Cardiac muscle cell (in vitro differentiated cells and primary cell): Measurements from ENCODE around the gene UNC119B. TPM values are rescaled to one million over a fixed set of nuclear protein-coding genes. Genes with fewer than 3 reads are reported as not detected.

Experiments
- DNase-seq, 2 donors: peaks; one replicate each; pipeline versions ENCODE4 v3.0.0 to v3.0.0-alpha.2; 2010 to 2017; ENCODE audit warnings: low read depth in 1 of 2, low spot score in 1 of 2
- H3K27ac ChIP-seq: fragments of 200-600 bp; sonication (generic); 2 replicates; pipeline ENCODE4 v1.5.1; 2016
- H3K27me3 ChIP-seq: fragments of 200-600 bp; sonication (generic); 2 replicates; pipeline ENCODE4 v1.6.0; 2016; ENCODE audit warnings: control low read depth
- H3K36me3 ChIP-seq: fragments of 200-600 bp; sonication (generic); 2 replicates; pipeline ENCODE4 v1.5.1; 2016; ENCODE audit warnings: control low read depth
- H3K4me1 ChIP-seq: fragments of 200-600 bp; sonication (generic); 2 replicates; pipeline ENCODE4 v1.8.1; 2017; ENCODE audit warnings: low read depth, mild to moderate bottlenecking, mixed run types
- H3K4me3 ChIP-seq: fragments of 200-600 bp; sonication (generic); 2 replicates; pipeline ENCODE4 v1.5.1; 2016; ENCODE audit warnings: mild to moderate bottlenecking
- H3K9me3 ChIP-seq: fragments of 200-600 bp; sonication (generic); 2 replicates; pipeline ENCODE4 v1.5.1; 2017; ENCODE audit warnings: low read depth, mild to moderate bottlenecking, control low read depth
- CTCF ChIP-seq: IDR thresholded peaks from 2 replicates; pipeline ENCODE4 v1.5.1; 2012; ENCODE audit warnings: low read depth, mild to moderate bottlenecking, low read length
- polyA plus RNA-seq: library from polyadenylated mRNA; unstranded; fragments of >200 nt; fragmentation: Nextera tagmentation; extraction: Ambion mirVana; gene quantifications from 2 replicates; pipeline ENCODE4 v1.2.1, GENCODE V29; 2016
- total RNA-seq: library from RNA; depleted of rRNA; stranded (reverse); fragments of >200 nt; gene quantifications from 2 replicates; pipeline ENCODE4 v1.2.3, GENCODE V29; 2016

Gene UNC119B
- total and polyA plus RNA-seq, 2 experiments from 2014 or later, result 14.7 to 28.2 TPM

GRCh38 chr12:120738252-120739030 is 28.2 kb downstream of the UNC119B start:
- H3K4me3 ChIP-seq, result no peak overlapping the region
- no peak overlapping the region for H3K27ac ChIP-seq
- no peaks in the 10 kb centered on the region for H3K4me1 ChIP-seq
- DNase-seq, result no peak
- H3K27me3 ChIP-seq, result no peaks in the 10 kb centered on the region
- H3K36me3 ChIP-seq, result no peaks in the 10 kb centered on the region
- no peaks in the 10 kb centered on the region for H3K9me3 ChIP-seq
- peak; percentile 0 for TF ChIP-seq CTCF

GRCh38 chr12:120739031-120739762 is 28.9 kb downstream of the UNC119B start:
- Histone ChIP-seq H3K9me3 (no peaks in the 10 kb centered on the region), H3K36me3 (no peaks in the 10 kb centered on the region), H3K27ac (no peak overlapping the region), H3K27me3 (no peaks in the 10 kb centered on the region), H3K4me3 (no peak overlapping the region), H3K4me1 (no peaks in the 10 kb centered on the region)
- no peak for DNase-seq
- no peak for TF ChIP-seq CTCF

GRCh38 chr12:120739821-120740613 is 29.8 kb downstream of the UNC119B start:
- TF ChIP-seq CTCF, result no peak
- Histone ChIP-seq H3K4me1 (no peaks in the 10 kb centered on the region), H3K36me3 (no peaks in the 10 kb centered on the region), H3K27me3 (no peaks in the 10 kb centered on the region), H3K4me3 (no peak overlapping the region), H3K27ac (no peak overlapping the region), H3K9me3 (no peaks in the 10 kb centered on the region)
- DNase-seq, result no peak

DNA sequence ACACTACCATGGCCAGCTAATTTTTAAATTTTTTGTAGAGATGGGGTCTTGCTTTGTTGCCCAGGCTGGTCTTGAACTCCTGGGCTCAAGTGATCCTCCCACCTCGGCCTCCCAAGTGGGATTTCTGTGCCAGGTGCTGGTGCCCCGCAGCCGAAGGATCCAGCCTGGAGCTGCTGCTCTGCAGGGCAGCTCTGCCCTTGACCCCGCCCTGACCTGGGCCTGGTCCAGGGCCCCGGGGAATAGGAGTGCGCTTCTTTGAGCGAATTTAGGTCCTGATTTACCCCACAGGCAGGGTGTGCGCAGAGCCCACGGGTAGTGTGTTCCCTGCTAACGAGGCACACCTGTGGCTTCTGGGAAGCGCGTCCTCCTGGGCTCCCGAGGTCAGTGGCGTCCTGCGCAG is 30.6 kb downstream of the UNC119B start:
- H3K4me3 ChIP-seq, result no peak overlapping the region
- no peak for DNase-seq
- H3K4me1 ChIP-seq, result no peaks in the 10 kb centered on the region
- no peaks in the 10 kb centered on the region for H3K9me3 ChIP-seq
- no peak for TF ChIP-seq CTCF
- no peaks in the 10 kb centered on the region for H3K27me3 ChIP-seq
- no peak overlapping the region for H3K27ac ChIP-seq
- no peaks in the 10 kb centered on the region for H3K36me3 ChIP-seq
